H7 (cell line): Measurements from ENCODE around the gene INVS. TPM values are rescaled to one million over a fixed set of nuclear protein-coding genes. Genes with fewer than 3 reads are reported as not detected.
"Not testable (repeated sequence)": the region's sequence is repeated elsewhere in the genome, so short reads cannot be mapped to it uniquely, and the experiment has no call there.

Experiments used
- DNase-seq: peaks from one replicate; pipeline ENCODE4 v3.0.0; 2012
- H3K27me3 ChIP-seq: 2 replicates; pipeline ENCODE4 v1.6.0; 2011; ENCODE audit warnings: mild to moderate bottlenecking, low read length; ENCODE audit not compliant: control insufficient read depth, insufficient read depth
- H3K36me3 ChIP-seq: replicated peaks from 2 replicates; pipeline ENCODE4 v1.5.1; 2011; ENCODE audit warnings: low read length; ENCODE audit not compliant: control insufficient read depth, insufficient read depth
- H3K4me3 ChIP-seq: 2 replicates; pipeline ENCODE4 v1.5.1; 2011; ENCODE audit warnings: low read depth, mild to moderate bottlenecking, control low read depth, low read length, moderate library complexity; ENCODE audit not compliant: insufficient read depth
- total RNA-seq: library from RNA; depleted of rRNA; stranded (reverse); fragments of >200 nt; shearing (Covaris generic); gene quantifications from 2 replicates; pipeline ENCODE4 v1.2.3, GENCODE V29; 2014

INVS gene
- total RNA-seq, 1 experiment from 2014 or later = 9.4 TPM

DNA sequence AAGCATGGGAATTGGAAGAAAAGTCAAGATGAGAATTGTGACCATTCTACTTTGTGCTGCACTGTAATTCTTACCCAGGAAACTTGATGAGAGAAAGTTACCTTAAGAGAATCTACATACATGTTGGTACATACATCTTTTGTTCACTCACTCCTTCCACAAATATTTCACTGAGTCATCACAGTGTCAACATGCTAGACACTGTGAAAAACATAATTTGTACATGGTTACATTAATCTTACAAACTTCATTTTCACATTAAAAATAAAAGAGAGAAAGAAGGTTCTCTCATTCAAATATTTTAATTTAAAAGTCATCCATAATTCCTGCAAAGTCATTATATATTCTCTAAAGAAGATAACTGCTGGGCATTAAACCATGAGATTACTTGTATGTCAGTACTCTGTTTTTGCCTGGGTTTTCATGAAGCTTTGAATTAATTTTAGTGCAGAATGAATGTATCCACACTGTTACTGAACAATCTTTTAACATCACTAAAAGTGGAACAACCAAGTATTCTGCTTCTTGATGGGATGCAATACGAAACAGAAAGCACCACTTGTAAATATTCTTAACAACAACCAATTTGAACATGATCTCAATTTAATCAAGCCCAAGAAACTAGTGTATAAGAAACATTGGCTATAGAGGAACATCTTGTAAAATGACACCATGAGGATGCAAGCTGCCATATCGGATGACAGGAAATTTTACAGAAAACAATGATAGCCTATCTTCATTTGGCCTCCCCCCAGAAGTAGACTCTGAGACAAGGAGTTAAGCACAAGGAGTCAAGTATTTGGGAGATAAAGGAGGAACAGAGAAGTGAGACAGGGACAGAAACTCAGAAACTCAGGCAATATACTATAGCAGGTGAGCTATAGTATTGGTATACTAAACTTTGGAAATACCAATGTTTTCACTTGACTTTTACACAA lies 28.7 kb upstream of the INVS start:
- no peaks in the 10 kb centered on the region for H3K27me3 ChIP-seq
- H3K36me3 ChIP-seq = no peaks in the 10 kb centered on the region
- H3K4me3 ChIP-seq = no peak overlapping the region
- DNase-seq = no peak

DNA sequence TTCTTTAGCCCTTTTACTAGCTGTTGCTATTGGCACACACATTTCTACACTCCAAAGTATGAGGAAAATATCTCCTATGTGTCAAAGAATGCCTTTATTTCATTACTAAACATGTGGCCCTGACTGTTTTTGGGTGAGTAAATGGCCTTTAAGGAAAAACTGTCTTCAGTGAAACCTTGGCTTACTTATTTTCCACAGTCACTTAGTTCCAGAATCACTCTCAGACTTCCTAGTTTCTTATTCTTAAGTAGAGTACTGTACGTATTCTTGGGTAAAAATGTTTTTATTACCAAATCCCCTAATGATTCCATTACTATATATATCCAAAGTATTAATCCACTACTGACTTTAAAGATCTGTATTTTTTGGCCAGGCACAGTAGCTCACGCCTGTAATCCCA lies 27.8 kb upstream of the INVS start:
- DNase-seq = no peak
- no peaks in the 10 kb centered on the region for H3K27me3 ChIP-seq
- no peak overlapping the region for H3K4me3 ChIP-seq
- no peaks in the 10 kb centered on the region for H3K36me3 ChIP-seq

DNA sequence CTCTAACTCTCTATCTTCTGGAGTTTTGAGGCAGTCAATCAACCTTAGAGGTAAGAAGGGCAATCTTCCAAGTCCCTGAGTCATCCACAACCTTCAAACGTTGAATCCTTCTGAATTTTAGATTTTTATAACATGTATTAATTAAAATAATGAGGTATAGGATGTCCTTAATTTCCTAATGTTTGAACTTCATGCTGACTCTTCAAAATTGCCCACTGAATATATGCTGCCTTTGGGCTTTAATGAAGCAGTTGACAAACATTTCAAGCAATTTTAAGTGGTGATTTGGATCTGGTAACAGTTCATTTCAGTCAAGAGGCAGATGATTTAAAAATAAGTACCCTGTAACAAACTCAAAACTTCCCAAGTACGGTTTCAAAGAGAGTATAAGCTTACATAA lies 26.2 kb upstream of the INVS start:
- no peak for DNase-seq
- no peak overlapping the region for H3K4me3 ChIP-seq
- H3K36me3 ChIP-seq = no peaks in the 10 kb centered on the region
- H3K27me3 ChIP-seq = no peaks in the 10 kb centered on the region

GRCh38 chr9:100074093-100074492 lies 24.9 kb upstream of the INVS start:
- DNase-seq = no peak
- Histone ChIP-seq H3K27me3 (no peaks in the 10 kb centered on the region), H3K36me3 (no peaks in the 10 kb centered on the region), H3K4me3 (no peak overlapping the region)

- Histone ChIP-seq H3K36me3 (no peaks in the 10 kb centered on the region), H3K27me3 (no peaks in the 10 kb centered on the region), H3K4me3 (no peak overlapping the region)
- DNase-seq = no peak
These were observed 24.1 kb upstream of the INVS start for GRCh38 chr9:100074989-100075388.

DNA sequence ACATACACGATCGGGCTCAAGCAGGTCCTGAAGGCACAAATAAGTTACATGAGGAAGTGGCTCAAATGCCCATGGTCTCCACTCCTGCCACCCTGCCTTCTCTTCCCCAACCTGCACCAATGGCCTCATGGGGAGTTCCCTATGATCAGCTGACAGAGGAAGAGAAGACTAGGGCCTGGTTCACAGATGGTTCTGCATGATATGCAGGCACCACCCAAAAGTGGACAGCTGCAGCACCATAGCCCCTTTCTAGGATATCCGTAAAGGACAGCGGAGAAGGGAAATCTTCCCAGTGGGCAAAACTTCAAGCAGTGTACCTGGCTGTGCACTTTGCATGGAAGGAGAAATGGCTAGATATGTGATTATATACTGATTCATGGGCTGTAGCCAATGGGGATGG lies 22.8 kb upstream of the INVS start:
- H3K27me3 ChIP-seq, DNase-seq, H3K4me3 ChIP-seq, H3K36me3 ChIP-seq: not testable (repeated sequence)

- H3K27me3 ChIP-seq = no peaks in the 10 kb centered on the region
- H3K4me3 ChIP-seq = no peak overlapping the region
- no peaks in the 10 kb centered on the region for H3K36me3 ChIP-seq
- DNase-seq = no peak
These were observed 16.3 kb upstream of the INVS start for GRCh38 chr9:100082782-100083181.

DNA sequence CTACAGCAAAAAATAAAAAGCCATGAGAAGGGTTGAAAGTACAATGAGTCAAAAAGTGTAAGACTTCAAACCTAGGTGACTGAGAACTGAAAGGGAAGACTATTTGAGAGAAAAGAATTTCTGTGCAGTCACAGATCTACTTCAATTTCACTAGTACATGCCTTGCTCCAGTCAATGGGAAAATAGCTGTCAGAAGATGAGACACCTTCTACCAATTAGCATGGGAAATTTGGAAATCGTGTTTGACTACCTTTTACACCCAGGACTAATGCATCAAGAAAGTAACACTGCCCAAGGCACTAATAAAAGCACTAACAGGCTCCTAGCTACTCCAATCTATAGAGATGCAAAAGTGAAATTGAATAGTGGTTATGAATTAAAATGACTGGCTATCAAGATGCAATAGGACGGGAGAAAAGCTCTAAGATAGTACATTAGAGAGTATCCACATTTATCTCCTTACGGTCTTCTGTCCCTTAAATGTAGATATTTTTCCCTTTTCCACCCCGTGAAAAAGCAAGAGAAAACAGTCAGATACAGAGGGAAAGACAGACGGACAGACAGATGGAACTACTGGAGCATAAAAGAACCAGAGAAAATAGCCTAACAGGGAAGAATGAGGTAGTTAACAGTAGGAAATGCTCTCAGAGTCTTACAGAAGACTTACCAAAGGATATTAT lies 15.5 kb upstream of the INVS start:
- Histone ChIP-seq H3K4me3 (no peak overlapping the region), H3K36me3 (no peaks in the 10 kb centered on the region), H3K27me3 (no peaks in the 10 kb centered on the region)
- DNase-seq = no peak

DNA sequence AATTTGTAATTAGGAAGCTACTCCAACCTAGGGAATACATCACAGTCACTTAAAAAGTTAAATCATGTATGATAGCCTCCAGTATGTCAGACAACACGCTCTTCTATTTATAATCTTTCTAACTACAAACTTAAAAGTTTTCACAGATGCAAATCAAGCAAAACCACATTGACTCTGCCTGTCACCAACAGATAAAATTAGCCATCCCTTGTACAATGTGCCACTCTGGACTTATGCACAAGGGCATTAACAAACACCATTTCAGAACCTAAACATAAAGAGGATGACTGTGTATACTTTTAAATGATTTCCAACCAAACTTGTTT lies 15.0 kb upstream of the INVS start:
- Histone ChIP-seq H3K36me3 (no peaks in the 10 kb centered on the region), H3K27me3 (no peaks in the 10 kb centered on the region), H3K4me3 (no peak overlapping the region)
- DNase-seq = no peak

DNA sequence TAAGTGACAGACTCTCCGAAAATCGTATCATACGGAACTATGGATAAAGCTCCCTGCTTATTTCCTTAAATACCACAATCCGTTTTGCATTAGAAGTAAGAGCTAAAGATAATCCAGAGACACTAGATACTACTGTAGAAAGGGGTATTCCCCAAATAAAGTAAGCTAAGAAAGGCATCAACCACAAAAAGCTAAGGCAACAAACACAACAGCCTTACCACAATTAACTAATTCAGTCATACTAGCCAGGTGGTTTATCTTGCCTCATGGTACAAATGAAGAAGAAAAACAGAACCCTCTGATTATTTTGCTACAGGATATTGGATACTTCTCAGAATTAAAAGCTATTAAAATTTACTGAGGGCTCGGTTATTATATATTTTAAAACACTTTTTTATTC lies 14.3 kb upstream of the INVS start:
- DNase-seq = no peak
- Histone ChIP-seq H3K27me3 (no peaks in the 10 kb centered on the region), H3K36me3 (no peaks in the 10 kb centered on the region), H3K4me3 (no peak overlapping the region)

GRCh38 chr9:100086097-100086635 lies 12.9 kb upstream of the INVS start:
- Histone ChIP-seq H3K36me3 (no peaks in the 10 kb centered on the region), H3K4me3 (no peak overlapping the region), H3K27me3 (no peaks in the 10 kb centered on the region)
- no peak for DNase-seq

DNA sequence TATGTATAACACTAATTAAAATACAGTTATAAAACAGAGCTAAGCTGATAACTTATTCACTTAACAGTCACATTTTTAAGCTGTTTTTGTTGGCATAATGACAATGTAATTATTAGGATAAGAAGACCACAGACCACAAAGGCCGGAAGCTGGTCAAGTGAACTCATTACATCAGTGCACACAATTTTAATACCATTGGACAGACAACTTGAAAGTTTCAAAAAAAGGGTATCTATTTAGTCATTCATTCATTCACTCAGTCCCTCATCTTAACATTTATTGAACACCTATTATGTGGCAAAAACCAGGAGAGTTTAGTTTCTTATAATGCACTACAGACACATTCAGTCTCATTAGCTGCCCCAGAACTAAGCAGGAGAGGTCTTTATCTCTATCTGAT lies 11.8 kb upstream of the INVS start:
- no peak for DNase-seq
- no peak overlapping the region for H3K4me3 ChIP-seq

DNA sequence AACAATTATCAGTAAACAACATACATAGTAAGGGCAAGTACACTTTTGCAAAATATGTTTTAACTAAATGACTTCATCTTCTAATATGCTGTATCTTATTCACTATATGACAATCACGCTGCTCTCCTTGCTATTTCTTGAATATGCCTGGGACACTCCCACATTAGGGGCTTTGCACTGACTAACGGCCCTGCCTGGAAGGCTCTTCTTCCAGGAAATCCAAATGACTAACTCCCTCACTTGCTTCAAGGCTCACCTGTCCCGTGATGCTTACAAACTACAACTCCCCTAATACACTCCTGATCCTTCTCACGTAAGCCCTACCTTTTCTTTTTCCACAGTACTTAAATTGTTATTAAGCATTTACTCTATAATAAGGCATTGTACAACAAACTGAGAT lies 10.8 kb upstream of the INVS start:
- no peak for DNase-seq
- H3K36me3 ChIP-seq = no peaks in the 10 kb centered on the region
- no peaks in the 10 kb centered on the region for H3K27me3 ChIP-seq
- no peak overlapping the region for H3K4me3 ChIP-seq

More for the DNA sequence above, 11.8 kb upstream of the INVS start:
- no peaks in the 10 kb centered on the region for H3K36me3 ChIP-seq
- H3K27me3 ChIP-seq = no peaks in the 10 kb centered on the region

DNA sequence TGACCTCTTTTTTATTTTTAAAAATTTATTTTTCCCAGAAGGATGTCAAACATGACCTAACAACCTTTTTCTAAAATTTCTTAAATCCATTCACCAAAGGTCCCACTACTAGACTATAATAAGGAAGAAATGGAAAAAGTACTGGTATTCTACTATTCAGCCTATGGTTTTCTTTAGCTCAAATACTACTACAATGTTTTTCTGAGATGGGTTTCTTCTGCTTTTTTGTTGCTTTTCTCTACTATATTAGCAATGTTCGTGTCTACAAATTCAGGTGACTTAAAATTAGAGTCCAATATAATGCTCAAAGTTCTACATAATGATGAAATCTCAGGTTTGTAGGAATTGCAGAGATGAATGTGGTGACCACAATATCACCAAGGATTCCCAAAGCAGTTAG lies 8.2 kb upstream of the INVS start:
- no peaks in the 10 kb centered on the region for H3K36me3 ChIP-seq
- no peak for DNase-seq
- no peaks in the 10 kb centered on the region for H3K27me3 ChIP-seq
- no peak overlapping the region for H3K4me3 ChIP-seq

- no peak for DNase-seq
These were observed 7.4 kb upstream of the INVS start for GRCh38 chr9:100091650-100092049.

More at GRCh38 chr9:100091650-100092049, 7.4 kb upstream of the INVS start:
- Histone ChIP-seq H3K36me3 (no peaks in the 10 kb centered on the region), H3K27me3 (no peaks in the 10 kb centered on the region), H3K4me3 (no peak overlapping the region)
